ENCODE results near the gene ANKH. TPM values are rescaled to one million over a fixed set of nuclear protein-coding genes. Genes with fewer than 3 reads are reported as not detected.
A peak's percentile ranks its signal among the peaks of the same experiment; 100 is the strongest.

ANKH gene
- total RNA-seq, 1 donor from 2014 or later: 0.19 TPM

GRCh38 chr5:14714706-14715105 is 156.9 kb downstream of the ANKH start:
- H3K27ac ChIP-seq: no peak overlapping the region
- Mint-ChIP-seq H3K36me3 (peaks cover 59% of the 10 kb centered on the region), H3K4me1 (no peaks in the 10 kb centered on the region), H3K27ac (no peak overlapping the region), H3K9me3 (peaks cover 8% of the 10 kb centered on the region), H3K4me3 (no peak overlapping the region), H3K27me3 (ENCODE audit: insufficient read depth, low read depth) (peaks cover 5% of the 10 kb centered on the region)
- DNase-seq (ENCODE audit: low spot score): no peak
- H3K4me2 ChIP-seq: no peak overlapping the region
- no peak for TF ChIP-seq EZH2phosphoT487 (IDR thresholded peaks at IDR 0.05)
- TF ChIP-seq EZH2 (IDR thresholded peaks at IDR 0.05): no peak
- no peaks in the 10 kb centered on the region for H3F3A ChIP-seq (ENCODE audit: low read depth)
- H3K9me3 ChIP-seq (ENCODE audit: low read depth): no peaks in the 10 kb centered on the region
- no peaks in the 10 kb centered on the region for H3K27me3 ChIP-seq
- H3K36me3 ChIP-seq: no peaks in the 10 kb centered on the region
- no peak overlapping the region for H3K4me3 ChIP-seq
- H3K79me2 ChIP-seq (ENCODE audit: low read depth): no peaks in the 10 kb centered on the region
- no peaks in the 10 kb centered on the region for H4K20me1 ChIP-seq (ENCODE audit: low read depth)
- H3K4me1 ChIP-seq: no peaks in the 10 kb centered on the region
- H3K9ac ChIP-seq: no peak overlapping the region
- H2AFZ ChIP-seq (replicated peaks): no peak overlapping the region

- Mint-ChIP-seq H3K9me3 (peaks cover 1% of the 10 kb centered on the region), H3K27ac (peak overlapping the region; percentile 25), H3K36me3 (peaks cover 62% of the 10 kb centered on the region), H3K4me3 (no peak overlapping the region), H3K4me1 (no peaks in the 10 kb centered on the region), H3K27me3 (ENCODE audit: insufficient read depth, low read depth) (peaks cover 5% of the 10 kb centered on the region)
- H3K27ac ChIP-seq: no peak overlapping the region
- H2AFZ ChIP-seq (replicated peaks): no peak overlapping the region
- no peak overlapping the region for H3K4me2 ChIP-seq
- H3K36me3 ChIP-seq: no peaks in the 10 kb centered on the region
- no peaks in the 10 kb centered on the region for H3K4me1 ChIP-seq
- H3K79me2 ChIP-seq (ENCODE audit: low read depth): no peaks in the 10 kb centered on the region
- DNase-seq (ENCODE audit: low spot score): no peak
- H3K27me3 ChIP-seq: no peaks in the 10 kb centered on the region
- no peak overlapping the region for H3K9ac ChIP-seq
- H3F3A ChIP-seq (ENCODE audit: low read depth): no peaks in the 10 kb centered on the region
- no peaks in the 10 kb centered on the region for H3K9me3 ChIP-seq (ENCODE audit: low read depth)
- H3K4me3 ChIP-seq: no peak overlapping the region
- H4K20me1 ChIP-seq (ENCODE audit: low read depth): no peaks in the 10 kb centered on the region
- TF ChIP-seq CTCF (IDR thresholded peaks at IDR 0.05): no peak
- no peak for TF ChIP-seq EZH2 (IDR thresholded peaks at IDR 0.05)
- TF ChIP-seq EZH2phosphoT487 (IDR thresholded peaks at IDR 0.05): no peak
Observed at GRCh38 chr5:14713476-14714390, 157.8 kb downstream of the ANKH start.

GRCh38 chr5:14712666-14713065 is 158.9 kb downstream of the ANKH start:
- DNase-seq (ENCODE audit: low spot score): no peak
- Histone ChIP-seq H3K79me2 (ENCODE audit: low read depth) (no peaks in the 10 kb centered on the region), H3K36me3 (no peaks in the 10 kb centered on the region), H3K9ac (no peak overlapping the region), H3K4me3 (no peak overlapping the region), H3K9me3 (ENCODE audit: low read depth) (no peaks in the 10 kb centered on the region), H3K27me3 (no peaks in the 10 kb centered on the region), H3F3A (ENCODE audit: low read depth) (no peaks in the 10 kb centered on the region), H3K4me1 (no peaks in the 10 kb centered on the region), H4K20me1 (ENCODE audit: low read depth) (no peaks in the 10 kb centered on the region), H3K4me2 (no peak overlapping the region), H2AFZ (replicated peaks) (no peak overlapping the region), H3K27ac (no peak overlapping the region)
- no peak overlapping the region for H3K27ac Mint-ChIP-seq
- TF ChIP-seq EZH2phosphoT487 (IDR thresholded peaks at IDR 0.05) (no peak), CTCF (IDR thresholded peaks at IDR 0.05) (no peak)
- H3K36me3 Mint-ChIP-seq: peaks cover 59% of the 10 kb centered on the region
- H3K4me3 Mint-ChIP-seq: no peak overlapping the region
- H3K4me1 Mint-ChIP-seq: no peaks in the 10 kb centered on the region
- peaks cover 5% of the 10 kb centered on the region for H3K27me3 Mint-ChIP-seq (ENCODE audit: insufficient read depth, low read depth)
- H3K9me3 Mint-ChIP-seq: no peaks in the 10 kb centered on the region

GRCh38 chr5:14712131-14712530 is 159.4 kb downstream of the ANKH start:
- H3K4me3 Mint-ChIP-seq: peak overlapping the region; percentile 15
- H3K36me3 ChIP-seq: no peaks in the 10 kb centered on the region

More at GRCh38 chr5:14712131-14712530, 159.4 kb downstream of the ANKH start:
- no peaks in the 10 kb centered on the region for H3F3A ChIP-seq (ENCODE audit: low read depth)
- Mint-ChIP-seq H3K36me3 (peaks cover 59% of the 10 kb centered on the region), H3K27me3 (ENCODE audit: insufficient read depth, low read depth) (peaks cover 5% of the 10 kb centered on the region), H3K9me3 (no peaks in the 10 kb centered on the region), H3K4me1 (no peaks in the 10 kb centered on the region), H3K27ac (no peak overlapping the region)
- H3K79me2 ChIP-seq (ENCODE audit: low read depth): no peaks in the 10 kb centered on the region
- DNase-seq (ENCODE audit: low spot score): no peak
- H4K20me1 ChIP-seq (ENCODE audit: low read depth): no peaks in the 10 kb centered on the region
- H3K27me3 ChIP-seq: no peaks in the 10 kb centered on the region
- TF ChIP-seq EZH2phosphoT487 (IDR thresholded peaks at IDR 0.05) (no peak), EZH2 (IDR thresholded peaks at IDR 0.05) (no peak), CTCF (IDR thresholded peaks at IDR 0.05) (no peak)
- no peaks in the 10 kb centered on the region for H3K9me3 ChIP-seq (ENCODE audit: low read depth)
- no peak overlapping the region for H2AFZ ChIP-seq (replicated peaks)
- H3K4me2 ChIP-seq: no peak overlapping the region
- no peak overlapping the region for H3K27ac ChIP-seq
- no peak overlapping the region for H3K9ac ChIP-seq
- no peak overlapping the region for H3K4me3 ChIP-seq
- no peaks in the 10 kb centered on the region for H3K4me1 ChIP-seq

Measured in neural progenitor cell (in vitro differentiated cells).